Common myeloid progenitor, CD34-positive (primary cell): ENCODE results near the gene NHLRC3.

Experiments
- CTCF ChIA-PET: fragments of 350-600 bp; sonication (Branson Sonifier 250); formaldehyde crosslinking; loops from one replicate; lab custom pipeline; 2021; ENCODE audit warnings: antibody characterized with exemption; lab: Charles Lee
- POLR2A ChIA-PET: fragments of 350-600 bp; sonication (Branson Sonifier 250); formaldehyde crosslinking; loops from one replicate; lab custom pipeline; 2021; ENCODE audit warnings: antibody characterized with exemption; lab: Charles Lee
- DNase-seq, 3 donors: peaks; one replicate each; pipeline versions ENCODE4 v3.0.0 to v3.0.0-alpha.2; 2013
- H3K27ac ChIP-seq, 2 experiments: 1 replicate in 1 of 2; 2 replicates in 1 of 2; pipeline ENCODE4 v1.7.0; 2013; ENCODE audit warnings: inconsistent platforms in 2 of 2, low read length in 2 of 2, mild to moderate bottlenecking in 2 of 2, low read depth in 1 of 2, moderate library complexity in 1 of 2; ENCODE audit not compliant: severe bottlenecking in 2 of 2, insufficient read depth in 1 of 2, poor library complexity in 1 of 2
- H3K27me3 ChIP-seq, 5 experiments: replicated peaks in 2 of 5; 1 replicate in 3 of 5; 2 replicates in 2 of 5; pipeline versions ENCODE4 v1.6.1 to v1.7.0; 2013; ENCODE audit warnings: low read length in 4 of 5, mild to moderate bottlenecking in 2 of 5, moderate library complexity in 2 of 5, inconsistent platforms in 1 of 5; ENCODE audit not compliant: insufficient read depth in 5 of 5, control insufficient read depth in 4 of 5
- H3K36me3 ChIP-seq, 4 experiments: 1 replicate in 2 of 4; 2 replicates in 2 of 4; pipeline versions ENCODE4 v1.6.1 to v1.7.0; 2013; ENCODE audit warnings: low read length in 3 of 4, control low read depth in 1 of 4, mild to moderate bottlenecking in 1 of 4; ENCODE audit not compliant: control insufficient read depth in 4 of 4, insufficient read depth in 4 of 4
- H3K4me1 ChIP-seq, 4 experiments: 1 replicate in 3 of 4; 2 replicates in 1 of 4; pipeline versions ENCODE4 v1.6.1 to v1.7.1; 2013; ENCODE audit warnings: low read length in 3 of 4, mild to moderate bottlenecking in 3 of 4, control low read depth in 1 of 4, inconsistent platforms in 1 of 4, moderate library complexity in 1 of 4; ENCODE audit not compliant: control insufficient read depth in 4 of 4, insufficient read depth in 4 of 4; ENCODE audit errors: control extremely low read depth in 1 of 4
- H3K4me3 ChIP-seq, 7 experiments: 1 replicate in 4 of 7; 2 replicates in 3 of 7; pipeline versions ENCODE4 v1.5.1 to v1.7.0; 2013; ENCODE audit warnings: mild to moderate bottlenecking in 7 of 7, low read length in 6 of 7, moderate library complexity in 6 of 7, inconsistent platforms in 2 of 7, low read depth in 2 of 7, control low read depth in 1 of 7; ENCODE audit not compliant: insufficient read depth in 4 of 7, control insufficient read depth in 1 of 7; ENCODE audit errors: extremely low read depth in 1 of 7
- H3K9me3 ChIP-seq, 5 experiments: 1 replicate in 4 of 5; 2 replicates in 1 of 5; pipeline versions ENCODE4 v1.6.1 to v1.7.1; 2013; ENCODE audit warnings: low read length in 4 of 5, mild to moderate bottlenecking in 2 of 5, inconsistent platforms in 1 of 5, low read depth in 1 of 5, moderate library complexity in 1 of 5; ENCODE audit not compliant: control insufficient read depth in 4 of 5, insufficient read depth in 2 of 5; ENCODE audit errors: control extremely low read depth in 1 of 5
- WGBS: methylation state at CpG from one replicate; pipeline ENCODE4 v1.1.5; 2013; ENCODE audit not compliant: insufficient coverage; 5-methylcytosine and 5-hydroxymethylcytosine counted together

Gene NHLRC3

GRCh38 chr13:39013462-39013861, 24.8 kb upstream of the NHLRC3 start:
- Histone ChIP-seq H3K27me3 (no peaks in the 10 kb centered on the region), H3K4me3 (no peak overlapping the region), H3K36me3 (peaks cover 24 to 69% (median 56%) of the 10 kb centered on the region in 4 experiments), H3K27ac (no peak overlapping the region), H3K4me1 (no peaks in the 10 kb centered on the region), H3K9me3 (no peaks in the 10 kb centered on the region)
- no peak for DNase-seq
- POLR2A ChIA-PET, result no interaction called here
- CTCF ChIA-PET, result no interaction called here
- 88% methylated on average over 5 of the region's 5 CpGs for WGBS

- H3K4me1 ChIP-seq, result no peaks in the 10 kb centered on the region
- H3K27me3 ChIP-seq, result no peaks in the 10 kb centered on the region
- no peak overlapping the region for H3K4me3 ChIP-seq
- H3K27ac ChIP-seq, result no peak overlapping the region
- H3K36me3 ChIP-seq, result peaks cover 17 to 70% (median 52%) of the 10 kb centered on the region in 4 experiments
- ChIA-PET POLR2A (no interaction called here), CTCF (interaction anchor here (0.9 to 1.2 kb wide), 2 partner anchors 11 to 30 kb away, joined by 3 read pairs; no protein-coding TSS in a partner anchor)
- no peaks in the 10 kb centered on the region for H3K9me3 ChIP-seq
- DNase-seq, result no peak
- WGBS, result 100% methylated on average over 1 of the region's 1 CpG
Measured at GRCh38 chr13:39016087-39016486, 22.2 kb upstream of the NHLRC3 start.

- Histone ChIP-seq H3K36me3 (peaks cover 17 to 67% (median 49%) of the 10 kb centered on the region in 4 experiments), H3K27ac (no peak overlapping the region), H3K27me3 (no peaks in the 10 kb centered on the region), H3K4me3 (no peak overlapping the region), H3K9me3 (no peaks in the 10 kb centered on the region), H3K4me1 (no peaks in the 10 kb centered on the region)
- ChIA-PET POLR2A (no interaction called here), CTCF (no interaction called here)
- DNase-seq, result peak; percentile 25 to 56 (median 56)
- 20% methylated on average over 2 of the region's 2 CpGs for WGBS
Measured at GRCh38 chr13:39016787-39017186, 21.5 kb upstream of the NHLRC3 start.

- 100% methylated on average over 4 of the region's 4 CpGs for WGBS
- Histone ChIP-seq H3K27me3 (no peaks in the 10 kb centered on the region), H3K4me3 (no peak overlapping the region), H3K36me3 (peaks cover 12 to 68% (median 40%) of the 10 kb centered on the region in 4 experiments), H3K9me3 (no peaks in the 10 kb centered on the region), H3K27ac (no peak overlapping the region), H3K4me1 (no peaks in the 10 kb centered on the region)
- ChIA-PET CTCF (interaction anchor here (0.7 to 3.4 kb wide), 3 partner anchors 17 to 591 kb away, joined by 3 to 9 read pairs (median 3); partner anchors contain the start of genes NHLRC3 and PROSER1), POLR2A (no interaction called here)
- DNase-seq, result no peak
Measured at GRCh38 chr13:39020853-39021462, 17.3 kb upstream of the NHLRC3 start.

- Histone ChIP-seq H3K27me3 (no peaks in the 10 kb centered on the region), H3K4me3 (no peak overlapping the region), H3K36me3 (peaks cover 12 to 63% (median 43%) of the 10 kb centered on the region in 4 experiments), H3K27ac (no peak overlapping the region), H3K9me3 (no peaks in the 10 kb centered on the region), H3K4me1 (no peaks in the 10 kb centered on the region)
- CTCF ChIA-PET, result interaction anchor here (0.7 kb wide), 1 partner anchor 13 kb away, joined by 4 read pairs; no protein-coding TSS in a partner anchor
- no peak for DNase-seq
- WGBS, result no CpG with 5 or more reads among the region's 2 CpGs
- POLR2A ChIA-PET, result no interaction called here
Measured at GRCh38 chr13:39023316-39023715, 14.9 kb upstream of the NHLRC3 start.

GRCh38 chr13:39023761-39024160, 14.5 kb upstream of the NHLRC3 start:
- Histone ChIP-seq H3K4me3 (no peak overlapping the region), H3K27me3 (no peaks in the 10 kb centered on the region), H3K27ac (no peak overlapping the region), H3K9me3 (no peaks in the 10 kb centered on the region), H3K36me3 (peaks cover 12 to 65% (median 43%) of the 10 kb centered on the region in 4 experiments), H3K4me1 (no peaks in the 10 kb centered on the region)
- CTCF ChIA-PET, result interaction anchor here (0.6 to 0.7 kb wide), 3 partner anchors 13 to 1728 kb away, joined by 3 to 4 read pairs (median 3); no protein-coding TSS in a partner anchor
- POLR2A ChIA-PET, result interaction anchor here (0.7 kb wide), 1 partner anchor 654 kb away, joined by 5 read pairs; no protein-coding TSS in a partner anchor
- DNase-seq, result no peak

GRCh38 chr13:39025433-39025839, 12.8 kb upstream of the NHLRC3 start:
- peaks cover 12 to 67% (median 45%) of the 10 kb centered on the region in 4 experiments for H3K36me3 ChIP-seq
- H3K4me3 ChIP-seq, result no peak overlapping the region
- no peak overlapping the region for H3K27ac ChIP-seq
- POLR2A ChIA-PET, result no interaction called here
- no peak for DNase-seq
- H3K27me3 ChIP-seq, result no peaks in the 10 kb centered on the region
- H3K9me3 ChIP-seq, result no peaks in the 10 kb centered on the region
- no peaks in the 10 kb centered on the region for H3K4me1 ChIP-seq
- CTCF ChIA-PET, result no interaction called here
- WGBS, result 67% methylated on average over 1 of the region's 2 CpGs
